Right cardiac atrium (tissue), 5 donors: Measurements from ENCODE around the gene PADI6. TPM values are rescaled to one million over a fixed set of nuclear protein-coding genes. Genes with fewer than 3 reads are reported as not detected.

Experiments used
- ATAC-seq, 2 donors: fragments of 200-7000 bp; cut with Tn5 transposase; one replicate each; pipeline versions ENCODE4 v1.8.0 to v1.9.1; 2020; ENCODE audit warnings: moderate library complexity in 2 of 2, mild to moderate bottlenecking in 1 of 2
- DNase-seq, 3 donors: peaks; one replicate each; pipeline ENCODE4 v3.0.0-alpha.2; 2020
- H3K27ac ChIP-seq: one replicate; pipeline ENCODE4 v1.5.1; 2013; ENCODE audit warnings: mild to moderate bottlenecking, low read length, control low read depth, moderate library complexity
- H3K27me3 ChIP-seq: one replicate; pipeline ENCODE4 v1.6.1; 2013; ENCODE audit not compliant: control insufficient read depth, insufficient read depth
- H3K4me1 ChIP-seq: one replicate; pipeline ENCODE4 v1.6.1; 2013; ENCODE audit warnings: low read length; ENCODE audit not compliant: control insufficient read depth, insufficient read depth
- H3K4me3 ChIP-seq: one replicate; pipeline ENCODE4 v1.5.1; 2013; ENCODE audit warnings: low read length, control low read depth
- H3K9me3 ChIP-seq: one replicate; pipeline ENCODE4 v1.6.1; 2013; ENCODE audit warnings: low read length; ENCODE audit not compliant: control insufficient read depth
- WGBS: extraction: QIAGEN DNeasy Blood & Tissue Kit; methylation state at CpG from one replicate; pipeline ENCODE4 v1.1.7; 2013; 5-methylcytosine and 5-hydroxymethylcytosine counted together
- intact Hi-C, 4 donors: fragments of 100-400 bp; cut with DNase I; formaldehyde crosslinking; loops; one replicate each; pipeline versions ENCODE4 v1.11.0 to v1.14.0; 2022 to 2023
- polyA plus RNA-seq: library from polyadenylated mRNA; stranded (reverse); fragments of 200-250 nt; gene quantifications from one replicate; pipeline ENCODE4 v1.2.3, GENCODE V29; 2013
- total RNA-seq, 4 donors: library from RNA; stranded (reverse); fragmentation: NEBNext Ultra II Directional; extraction: Animal tissue kit (Norgen Biotek cat#: 25700); gene quantifications; one replicate each; pipeline ENCODE4 v1.2.1, GENCODE V29; 2021
- donor health status: healthy with polysubstance abuse.
- donor health status: DM: no; HTN: yes; CAD: no.
- donor health status: DM: no; HTN: no; CAD: no.
- donor health status: DM: no; HTN: yes; CAD: no; lungs with severe emphysema.
- donor health status: DM: yes; HTN: yes; CAD: no.

Gene PADI6
- total and polyA plus RNA-seq, 5 donors = not detected

DNA sequence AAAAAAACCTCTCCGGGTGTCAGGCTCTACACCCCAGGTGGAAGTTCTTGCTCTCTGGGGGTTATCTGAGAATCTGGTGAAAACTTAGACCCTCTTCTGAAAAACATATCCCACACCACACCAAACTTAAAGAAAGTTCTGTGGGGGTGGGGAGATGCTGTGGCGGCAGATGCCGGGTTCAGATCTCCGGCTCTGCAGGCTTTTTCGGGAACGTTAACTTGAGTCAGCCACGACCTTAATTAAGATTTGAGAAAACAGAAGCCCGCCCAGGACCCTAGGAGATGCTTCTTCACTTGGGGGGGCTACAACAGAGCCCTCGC, 65.2 kb downstream of the PADI6 start:
- intact Hi-C loops = no loop called here
- no peaks in the 10 kb centered on the region for H3K4me1 ChIP-seq

DNA sequence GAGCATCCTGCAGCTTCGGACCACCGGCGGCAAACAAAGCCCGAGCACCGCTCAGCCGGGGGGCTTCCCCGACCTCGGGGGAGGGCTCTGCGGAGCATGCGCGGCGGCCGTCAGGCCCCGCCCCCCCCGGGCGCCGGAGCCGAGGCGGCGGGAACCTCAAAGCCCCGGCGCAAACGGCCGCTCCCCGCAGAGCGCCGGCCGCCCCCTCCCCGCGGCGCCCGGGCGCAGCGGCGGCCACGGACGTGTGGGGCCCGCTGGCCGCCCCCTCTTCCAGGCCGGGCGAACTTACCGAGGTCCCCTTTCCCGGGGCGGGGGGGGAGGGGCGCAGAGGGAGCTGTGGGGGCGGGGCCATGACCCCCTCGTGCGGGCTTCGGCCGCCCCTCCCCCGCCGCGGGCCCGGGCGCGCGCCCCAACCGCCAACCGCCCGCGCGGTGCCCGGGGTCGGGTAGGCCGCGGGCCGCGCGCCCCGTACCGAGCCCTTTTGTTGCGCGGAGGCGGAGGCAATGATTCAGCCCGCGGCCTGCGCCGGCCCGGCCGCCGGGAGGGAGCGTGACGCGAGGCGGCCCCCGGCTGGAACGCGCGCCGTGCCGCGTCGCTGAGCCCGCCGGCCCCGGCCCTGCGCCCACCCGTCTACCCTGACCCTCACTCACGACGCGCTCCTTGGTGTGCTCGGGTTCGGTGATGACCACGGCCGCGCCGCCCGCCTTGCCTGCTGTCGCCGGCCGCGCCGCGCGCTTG, 65.8 kb downstream of the PADI6 start:
- intact Hi-C loops = no loop called here
- H3K4me1 ChIP-seq = no peaks in the 10 kb centered on the region

More for the DNA sequence above, 65.2 kb downstream of the PADI6 start:
- peak overlapping the region; percentile 99 for H3K4me3 ChIP-seq
- DNase-seq (no peak), ATAC-seq (no peak)
- H3K27me3 ChIP-seq = no peaks in the 10 kb centered on the region
- peak overlapping the region; percentile 70 for H3K27ac ChIP-seq
- H3K9me3 ChIP-seq = no peaks in the 10 kb centered on the region
- WGBS = under 1% methylated on average over 9 of the region's 9 CpGs

DNA sequence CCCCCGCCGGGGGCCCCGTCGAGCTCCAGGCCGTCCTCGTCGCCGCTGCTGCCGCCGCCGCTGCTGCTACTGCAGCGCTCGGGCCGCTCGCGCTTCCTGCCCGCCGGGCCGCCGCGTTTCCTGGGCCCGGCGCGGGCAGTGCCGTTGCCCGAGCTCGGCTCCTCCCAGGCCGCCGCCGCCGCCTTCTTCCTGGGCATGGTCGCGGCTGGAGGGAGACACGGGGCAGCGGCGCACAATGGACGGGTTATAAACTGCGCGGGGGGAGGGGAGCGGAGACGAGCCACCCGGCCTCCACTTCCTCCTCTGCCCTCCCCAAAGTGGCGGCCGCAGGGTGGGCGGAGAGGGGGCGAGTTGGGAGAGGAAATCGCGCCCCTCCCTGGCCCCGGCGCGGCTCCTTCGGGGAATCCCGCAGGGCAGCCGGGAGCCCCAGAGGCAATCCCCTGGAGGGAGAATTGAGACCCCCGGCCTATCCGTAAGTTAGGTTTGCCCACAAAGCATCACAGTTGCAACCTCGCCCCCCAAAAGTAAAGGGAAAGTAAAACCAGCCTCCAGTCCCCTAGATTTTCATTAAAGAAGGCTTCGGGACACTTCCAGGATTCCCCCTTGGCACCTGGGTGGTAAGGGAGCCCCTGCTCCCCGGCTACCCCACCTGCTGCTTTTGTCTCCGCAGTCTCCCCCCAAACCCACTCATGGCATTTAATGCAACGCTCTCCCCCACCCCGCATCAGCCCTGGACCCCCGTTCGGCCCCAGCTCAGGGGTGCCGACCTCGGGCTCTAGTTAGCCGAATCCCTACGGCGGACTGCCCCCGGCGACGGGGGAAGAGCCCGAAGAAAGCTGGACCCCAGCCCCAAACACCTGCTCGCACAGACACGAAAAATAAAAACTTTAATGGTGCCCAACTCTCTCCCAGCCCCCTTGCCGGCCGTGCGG, 66.6 kb downstream of the PADI6 start:
- peak; percentile 75 to 90 (median 88) for DNase-seq

More for the DNA sequence above, 65.8 kb downstream of the PADI6 start:
- under 1% methylated on average over 114 of the region's 115 CpGs for WGBS
- peak overlapping the region; percentile 99 for H3K4me3 ChIP-seq
- peak overlapping the region; percentile 82 for H3K27ac ChIP-seq
- ATAC-seq (peak; percentile 50 to 56), DNase-seq (peak; percentile 42 to 82 (median 80))
- no peaks in the 10 kb centered on the region for H3K27me3 ChIP-seq
- no peaks in the 10 kb centered on the region for H3K9me3 ChIP-seq

DNA sequence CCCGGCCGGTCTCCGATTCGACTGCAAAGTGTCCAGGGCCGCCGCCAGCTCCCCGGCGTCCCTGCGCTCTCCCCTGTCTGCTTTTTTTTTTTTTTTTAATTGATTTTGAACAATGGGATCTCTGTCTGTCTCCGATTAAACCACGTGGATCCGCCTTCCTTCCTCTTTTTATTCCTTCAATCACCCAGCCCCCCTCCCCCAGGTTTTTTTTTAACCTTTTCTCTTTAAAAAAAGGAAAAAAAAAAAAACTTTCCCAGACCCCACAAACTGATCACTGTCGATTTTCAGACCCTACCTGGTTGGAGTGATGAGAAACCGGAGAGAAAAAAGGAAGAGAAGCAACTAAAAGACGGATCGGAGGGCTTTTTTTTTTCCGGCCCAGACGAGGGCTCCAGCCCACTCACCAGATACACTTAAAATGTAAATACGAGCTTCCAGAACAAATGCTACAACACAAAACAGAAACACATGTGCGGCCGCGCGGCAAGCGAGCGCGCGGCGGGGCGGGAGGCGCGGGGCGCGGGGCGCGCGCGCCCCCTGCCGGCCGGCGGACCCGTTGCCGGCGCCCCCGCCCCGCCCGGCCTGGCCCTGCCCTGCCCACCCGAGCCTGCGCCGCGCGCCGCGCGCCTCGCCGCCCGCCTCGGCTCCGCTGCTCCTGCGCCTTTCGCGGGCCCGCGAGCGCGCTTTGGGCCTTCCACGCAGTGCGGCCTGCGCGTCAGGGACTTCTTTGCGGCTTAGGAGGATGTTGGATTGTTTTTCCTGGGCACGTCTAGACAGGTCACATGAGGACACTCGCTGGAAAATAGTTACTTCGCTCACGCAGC, 67.5 kb downstream of the PADI6 start, which contains the start of gene RCC2:
Gene RCC2, minus strand, starts transcription at position 428 of the 824 bp plus-strand sequence. CDS start 1,163 bp downstream, outside the sequence.
- ATAC-seq = peak; percentile 83 to 88
- no peaks in the 10 kb centered on the region for H3K4me1 ChIP-seq
- WGBS = under 1% methylated on average over 75 of the region's 75 CpGs
- no peaks in the 10 kb centered on the region for H3K9me3 ChIP-seq
- no peaks in the 10 kb centered on the region for H3K27me3 ChIP-seq
- peak within 1 kb of the TSS; percentile 91 for H3K27ac ChIP-seq
- peak; percentile 79 to 91 (median 90) for DNase-seq
- intact Hi-C loops = no loop called here
- peak within 1 kb of the TSS; percentile 99 for H3K4me3 ChIP-seq

More for the DNA sequence above, 66.6 kb downstream of the PADI6 start:
- H3K4me1 ChIP-seq = no peaks in the 10 kb centered on the region
- no peaks in the 10 kb centered on the region for H3K9me3 ChIP-seq
- H3K27me3 ChIP-seq = no peaks in the 10 kb centered on the region
- ATAC-seq = peak; percentile 64 to 69
- H3K27ac ChIP-seq = peak overlapping the region; percentile 82
- intact Hi-C loops = no loop called here
- peak overlapping the region; percentile 99 for H3K4me3 ChIP-seq
- WGBS = under 1% methylated on average over 77 of the region's 78 CpGs

DNA sequence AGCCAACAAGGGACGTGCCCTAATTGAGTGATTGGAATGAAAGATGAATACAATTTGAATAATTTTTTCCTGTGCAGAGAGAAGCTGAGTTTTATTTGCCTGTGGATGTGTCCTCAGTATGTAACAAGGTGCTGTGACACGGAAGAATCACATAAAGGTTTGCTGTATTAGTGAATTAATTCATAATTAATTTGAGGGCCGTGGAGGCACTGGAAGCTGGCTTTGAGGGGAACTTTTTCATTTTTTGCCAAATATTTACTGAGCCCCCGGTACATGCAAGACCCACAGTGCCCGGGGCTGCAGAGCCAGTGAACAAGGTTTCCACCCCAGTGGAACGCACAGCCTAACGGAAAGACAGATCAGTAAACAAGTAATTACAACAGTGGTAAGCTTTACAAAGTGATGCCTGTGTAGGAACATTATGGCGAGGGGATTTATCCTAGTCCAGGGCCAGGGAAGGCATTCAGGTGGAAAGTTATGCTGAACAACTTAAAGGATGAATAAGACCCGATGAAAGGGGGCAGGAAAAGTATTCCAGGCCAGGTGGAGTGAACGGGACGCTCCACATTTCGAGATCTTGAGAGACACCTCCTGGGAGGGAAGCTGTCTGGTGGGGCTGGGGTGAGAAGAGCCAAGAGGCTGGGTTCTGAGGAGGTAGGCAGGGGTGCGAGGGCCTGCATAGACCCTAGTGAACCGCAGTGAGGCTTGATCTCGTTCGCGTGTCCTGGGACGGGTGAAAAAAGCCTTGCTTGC, 68.3 kb downstream of the PADI6 start:
- peak overlapping the region; percentile 99 for H3K4me3 ChIP-seq
- DNase-seq (no peak), ATAC-seq (no peak)
- H3K27ac ChIP-seq = peak overlapping the region; percentile 91
- no peaks in the 10 kb centered on the region for H3K9me3 ChIP-seq
- WGBS = 64% methylated on average over 18 of the region's 18 CpGs
- no peaks in the 10 kb centered on the region for H3K27me3 ChIP-seq
- no peaks in the 10 kb centered on the region for H3K4me1 ChIP-seq
- intact Hi-C loops = no loop called here

DNA sequence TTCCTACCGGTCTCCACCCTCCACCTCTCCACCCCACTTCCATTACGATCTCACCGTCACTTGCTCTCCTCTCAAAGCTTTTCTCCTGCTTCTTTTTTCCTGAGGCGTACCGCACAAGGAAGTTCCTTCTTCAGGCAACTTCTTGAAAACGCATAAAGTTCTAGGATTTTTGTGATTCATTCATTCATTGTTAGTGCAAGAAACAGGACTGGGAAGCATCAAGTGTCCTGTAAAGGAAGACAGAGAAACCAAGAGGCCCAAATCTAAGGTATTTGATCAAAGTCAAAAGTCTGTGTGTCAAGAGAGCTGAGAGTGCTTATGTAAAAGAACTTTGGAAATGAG, 68.8 kb downstream of the PADI6 start:
- H3K27ac ChIP-seq = no peak overlapping the region
- H3K27me3 ChIP-seq = no peaks in the 10 kb centered on the region
- H3K9me3 ChIP-seq = no peaks in the 10 kb centered on the region
- no peak for DNase-seq
- no peak overlapping the region for H3K4me3 ChIP-seq
- ATAC-seq = no peak
- intact Hi-C loops = no loop called here
- no peaks in the 10 kb centered on the region for H3K4me1 ChIP-seq
- WGBS = 72% methylated on average over 6 of the region's 6 CpGs

DNA sequence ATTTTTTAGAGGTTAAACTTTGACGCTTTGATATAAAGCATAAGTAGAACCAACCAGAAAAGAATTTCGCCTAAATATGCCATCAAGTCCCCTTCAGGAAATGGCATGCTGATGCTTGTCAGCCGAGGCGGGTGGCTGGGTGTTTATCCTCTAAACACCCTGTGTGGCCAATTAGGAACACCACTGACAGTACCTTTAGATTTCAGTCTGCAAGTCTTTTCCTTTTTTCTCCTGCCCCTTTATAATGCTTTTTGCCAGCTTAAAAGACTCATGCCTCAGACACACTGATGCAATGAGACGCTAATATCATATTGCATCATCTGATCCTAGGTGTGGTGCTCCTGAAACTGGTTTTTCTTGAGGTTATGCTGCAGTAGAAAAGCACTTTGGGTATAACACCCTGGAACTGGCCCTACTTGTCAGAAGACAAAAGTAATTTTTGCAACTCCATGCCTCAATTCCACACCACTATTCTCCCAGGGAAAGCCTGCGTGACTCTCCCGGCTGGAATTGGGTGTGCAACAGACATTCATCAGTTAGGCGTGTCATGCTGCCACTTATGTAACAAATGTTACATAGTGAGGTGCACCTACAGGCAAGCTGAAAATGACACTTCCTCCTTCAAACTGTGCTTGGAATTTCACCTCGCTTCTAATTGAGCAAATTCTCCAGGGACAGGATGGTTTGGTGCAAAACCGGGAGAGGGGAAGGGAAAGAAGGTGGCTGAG, 69.4 kb downstream of the PADI6 start:
- 56% methylated on average over 10 of the region's 10 CpGs for WGBS
- no peak for DNase-seq
- Histone ChIP-seq H3K4me1 (no peaks in the 10 kb centered on the region), H3K27me3 (no peaks in the 10 kb centered on the region), H3K9me3 (no peaks in the 10 kb centered on the region), H3K27ac (no peak overlapping the region), H3K4me3 (no peak overlapping the region)
- ATAC-seq = no peak
- intact Hi-C loops = no loop called here

DNA sequence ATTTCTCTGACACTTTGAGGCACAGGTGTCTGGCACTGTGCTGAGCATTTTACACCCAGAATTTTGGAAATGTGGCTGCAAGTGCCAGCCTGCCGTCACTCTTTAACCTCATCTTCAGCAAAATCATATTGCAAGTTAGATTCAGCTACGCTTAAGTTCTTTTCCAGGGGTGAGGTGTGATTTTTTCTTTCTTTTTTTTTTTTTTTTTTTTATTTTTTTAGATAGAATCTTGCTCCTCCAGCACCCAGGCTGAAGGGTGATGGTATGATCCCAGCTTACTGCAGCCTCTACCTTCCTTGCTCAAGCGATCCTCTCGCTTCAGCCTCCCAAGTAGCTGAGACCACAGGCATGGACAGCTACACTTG, 70.0 kb downstream of the PADI6 start:
- H3K27me3 ChIP-seq = no peaks in the 10 kb centered on the region
- ATAC-seq (no peak), DNase-seq (no peak)
- H3K27ac ChIP-seq = no peak overlapping the region
- H3K4me1 ChIP-seq = no peaks in the 10 kb centered on the region
- intact Hi-C loops = no loop called here
- no peaks in the 10 kb centered on the region for H3K9me3 ChIP-seq
- no peak overlapping the region for H3K4me3 ChIP-seq
- 94% methylated on average over 4 of the region's 4 CpGs for WGBS

DNA sequence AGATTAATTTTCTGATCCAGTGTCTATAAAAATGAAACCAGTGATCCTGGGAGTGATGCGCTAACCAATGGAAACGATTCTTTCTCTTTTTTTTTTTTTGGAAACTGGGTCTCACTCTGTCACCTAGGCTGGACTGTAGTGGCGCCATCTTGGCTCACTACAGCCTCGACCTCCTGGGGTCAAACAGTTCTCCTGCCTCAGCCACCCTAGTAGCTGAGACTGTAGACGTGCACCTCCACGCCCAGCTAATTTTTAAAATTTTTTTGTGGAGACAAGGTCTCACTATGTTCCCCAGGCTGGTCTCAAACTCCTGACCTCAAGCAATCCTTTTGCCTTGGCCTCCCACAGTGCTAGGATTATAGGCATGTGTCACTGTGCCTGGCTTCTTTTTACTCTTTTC, 70.8 kb downstream of the PADI6 start:
- no peak for DNase-seq
- Histone ChIP-seq H3K9me3 (no peaks in the 10 kb centered on the region), H3K27ac (no peak overlapping the region), H3K27me3 (no peaks in the 10 kb centered on the region), H3K4me1 (no peaks in the 10 kb centered on the region), H3K4me3 (no peak overlapping the region)
- no peak for ATAC-seq
- 84% methylated on average over 6 of the region's 6 CpGs for WGBS
- intact Hi-C loops = no loop called here

DNA sequence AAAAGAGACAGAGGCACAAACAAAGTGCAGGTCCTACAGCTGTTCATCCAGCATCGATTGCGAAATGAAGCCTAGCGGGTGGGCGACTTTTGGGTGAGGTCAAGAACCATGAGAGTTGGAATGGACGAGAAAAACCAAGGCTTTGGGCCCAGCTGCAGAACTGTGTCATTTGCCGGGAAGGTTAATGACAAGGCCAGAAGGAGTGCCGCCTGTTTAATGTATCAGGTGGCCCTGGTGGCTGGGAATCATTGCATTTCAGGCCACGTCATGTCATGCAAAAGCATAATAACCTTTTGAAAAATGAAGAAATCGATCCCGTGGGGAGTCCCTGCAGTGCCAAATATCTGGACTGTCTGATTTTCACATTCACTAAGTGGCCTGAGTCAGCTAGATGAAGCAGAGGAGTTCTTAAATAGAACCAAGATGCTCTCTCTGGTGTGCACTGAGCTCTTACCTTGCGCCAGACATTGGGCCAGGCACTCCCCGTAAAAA, 75.6 kb downstream of the PADI6 start:
- H3K27me3 ChIP-seq = no peaks in the 10 kb centered on the region
- H3K4me1 ChIP-seq = no peaks in the 10 kb centered on the region
- H3K4me3 ChIP-seq = no peak overlapping the region
- ATAC-seq = no peak
- intact Hi-C loops = no loop called here
- 86% methylated on average over 12 of the region's 12 CpGs for WGBS
- no peaks in the 10 kb centered on the region for H3K9me3 ChIP-seq
- no peak for DNase-seq
- no peak overlapping the region for H3K27ac ChIP-seq
